HG03439 (cell line): ENCODE measurements around the gene CBLN4.

Experiments
- ATAC-seq: cut with Tn5 transposase; IDR thresholded peaks from one replicate; pipeline ENCODE4 v1.9.1; 2021; ENCODE audit warnings: mild to moderate bottlenecking, moderate library complexity; ENCODE audit not compliant: unreplicated experiment

The CBLN4 gene

DNA sequence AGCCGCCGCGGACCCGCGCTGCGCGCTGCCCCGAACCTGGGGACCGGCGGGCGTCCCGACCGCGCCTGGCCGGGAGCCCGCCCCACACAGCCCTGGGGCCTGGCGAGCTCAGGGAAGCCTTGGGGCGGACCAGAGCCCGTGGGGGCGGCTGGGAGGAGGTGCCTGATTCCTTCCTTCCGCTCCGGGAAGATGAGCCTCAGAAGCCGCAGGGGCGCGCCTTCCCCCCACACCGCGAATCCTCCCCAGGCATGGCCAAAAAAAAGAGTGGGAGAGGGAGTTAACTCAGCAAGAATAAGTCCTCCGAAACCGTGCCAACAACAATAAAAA lies at the start of gene CBLN4:
Gene CBLN4, minus strand, starts transcription at position 131 of the 327 bp plus-strand sequence. CDS start 1,348 bp downstream, outside the sequence.
- ATAC-seq: no peak

- ATAC-seq: no peak
These were observed 37.9 kb upstream of the CBLN4 start for GRCh38 chr20:56043227-56043626.

DNA sequence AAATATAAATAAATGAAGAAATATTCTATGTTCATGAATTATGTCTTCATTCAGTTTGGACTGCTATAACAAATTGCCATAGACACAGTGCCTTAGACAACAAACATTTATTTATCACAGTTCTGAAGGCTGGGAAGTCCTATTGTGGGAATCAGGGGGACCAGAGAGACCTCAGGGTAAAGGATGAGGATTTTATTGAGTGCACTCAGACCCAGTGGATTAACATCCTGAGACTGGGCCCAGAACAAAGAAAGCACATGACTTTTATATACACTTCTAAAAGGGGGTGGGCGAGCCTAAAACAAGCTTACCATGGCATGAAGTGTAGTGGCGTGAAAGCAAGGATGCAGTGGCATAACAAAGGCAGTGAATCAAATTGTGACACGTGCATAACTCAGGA lies 26.9 kb upstream of the CBLN4 start:
- ATAC-seq: no peak

DNA sequence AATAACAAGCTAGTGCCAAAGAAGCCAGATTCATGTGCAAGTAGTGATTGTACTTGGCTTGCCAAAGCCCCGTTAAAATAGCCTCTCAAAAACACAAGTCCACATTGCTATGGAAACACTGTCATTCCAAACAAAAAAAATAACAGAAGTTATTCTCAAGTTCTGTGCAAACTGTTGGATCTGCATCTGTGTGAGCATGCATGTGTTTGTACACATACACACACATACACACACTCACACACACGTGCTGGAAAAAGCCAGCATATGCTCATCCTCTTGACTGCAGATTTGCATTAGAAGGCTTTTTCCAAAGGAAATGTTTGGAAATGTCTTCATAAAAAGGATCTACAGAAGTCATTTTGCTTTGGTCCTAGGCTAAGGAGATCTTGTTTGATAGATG lies 13.4 kb upstream of the CBLN4 start:
- ATAC-seq: no peak

DNA sequence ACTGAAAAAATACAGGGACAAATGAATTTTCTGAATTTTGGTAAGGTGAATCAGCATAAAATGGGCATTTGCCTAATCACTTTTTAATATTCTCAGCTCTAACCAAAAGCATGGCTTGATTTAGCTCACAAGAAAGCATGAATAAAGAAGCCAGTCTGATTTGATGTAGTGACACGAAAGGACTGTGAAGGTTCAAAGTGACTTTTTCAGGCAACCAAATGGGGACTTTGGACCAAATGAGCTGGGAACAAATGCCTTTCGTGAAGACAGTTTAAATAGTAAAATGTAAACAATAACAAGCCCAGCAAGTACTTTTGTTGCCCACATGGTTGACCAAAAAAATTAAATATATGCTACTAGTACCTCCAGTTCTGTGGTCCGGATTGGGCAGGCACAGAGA lies 12.9 kb upstream of the CBLN4 start:
- ATAC-seq: no peak

DNA sequence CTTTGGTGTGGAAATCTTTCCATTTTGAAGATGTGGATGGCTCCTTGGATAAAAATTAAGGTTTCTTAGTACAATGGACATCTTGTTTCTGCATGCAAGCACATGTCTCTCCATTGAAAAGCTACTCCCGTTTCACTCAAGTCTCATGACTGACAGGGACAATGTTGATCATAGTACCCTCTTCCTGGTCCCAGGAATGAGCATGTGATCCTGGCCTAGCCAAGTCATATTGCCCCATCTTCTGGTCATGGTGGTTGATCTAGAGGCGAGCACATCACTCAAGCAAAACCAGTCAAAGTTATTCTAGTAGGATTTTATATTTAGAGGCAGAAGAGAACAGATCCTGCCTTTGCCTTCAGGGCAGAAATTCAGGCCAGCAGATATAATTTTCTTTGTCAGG lies 12.2 kb upstream of the CBLN4 start:
- ATAC-seq: no peak

GRCh38 chr20:56014998-56015397 lies 9.7 kb upstream of the CBLN4 start:
- no peak for ATAC-seq

DNA sequence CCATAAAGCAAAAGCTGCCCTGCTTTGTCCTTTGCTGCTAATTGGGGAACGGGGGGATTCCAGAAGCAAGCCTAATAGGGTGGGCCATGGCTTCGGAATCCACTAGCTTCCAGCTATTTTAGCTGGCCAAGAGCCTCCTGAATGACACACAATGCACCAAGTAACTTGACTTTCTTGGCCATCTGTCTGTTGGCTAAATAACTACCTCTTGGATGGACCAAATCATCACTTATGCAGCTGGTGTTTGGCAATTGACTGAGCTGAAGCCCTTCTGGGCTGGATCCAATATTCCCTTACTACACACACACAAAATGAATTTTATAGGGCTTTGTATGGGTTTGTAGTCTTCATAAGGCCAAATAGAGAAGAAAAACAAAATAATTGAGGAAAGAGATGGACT lies 8.8 kb upstream of the CBLN4 start:
- ATAC-seq: no peak

DNA sequence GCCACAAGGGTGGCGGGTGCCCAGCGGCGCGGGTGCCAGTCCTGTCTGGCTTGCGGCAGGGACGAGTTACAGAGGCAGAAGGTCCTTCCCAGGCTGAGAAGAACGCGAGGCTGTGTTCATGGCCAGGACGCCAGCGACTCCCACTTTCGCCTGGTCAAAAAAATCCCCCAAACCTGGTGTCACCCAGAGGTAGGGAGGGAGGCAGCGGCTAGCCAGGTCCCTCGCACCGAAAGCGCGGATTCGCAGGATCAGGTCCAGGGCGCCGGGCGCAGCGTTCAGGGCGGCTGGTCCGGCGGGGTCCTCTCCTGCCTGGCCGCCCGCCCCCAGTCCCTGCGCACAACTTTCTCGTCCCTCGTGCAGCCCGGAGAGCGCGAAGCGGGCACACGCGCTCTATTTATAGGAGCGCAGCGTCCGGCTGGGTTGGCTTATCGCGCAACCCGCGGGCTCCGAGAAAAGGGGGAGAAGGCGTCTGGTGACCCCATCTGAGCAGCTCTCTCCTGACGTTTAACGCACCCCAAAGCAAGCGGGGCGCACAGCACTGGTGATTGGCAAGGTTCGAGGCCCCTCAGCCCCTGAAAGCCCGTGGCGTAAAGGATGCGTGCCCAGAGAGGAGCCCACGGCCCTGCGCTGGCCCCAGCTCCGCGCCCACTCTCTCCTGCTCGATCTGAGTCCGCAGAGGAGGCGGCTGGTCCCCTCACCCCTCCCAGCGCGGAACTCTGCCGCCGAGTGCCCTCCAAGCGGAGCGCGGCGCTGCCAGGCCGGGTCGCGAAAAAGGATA lies 519 bp downstream of the CBLN4 start:
- ATAC-seq: no peak

GRCh38 chr20:56004007-56004406 lies 1.3 kb downstream of the CBLN4 start:
- no peak for ATAC-seq

DNA sequence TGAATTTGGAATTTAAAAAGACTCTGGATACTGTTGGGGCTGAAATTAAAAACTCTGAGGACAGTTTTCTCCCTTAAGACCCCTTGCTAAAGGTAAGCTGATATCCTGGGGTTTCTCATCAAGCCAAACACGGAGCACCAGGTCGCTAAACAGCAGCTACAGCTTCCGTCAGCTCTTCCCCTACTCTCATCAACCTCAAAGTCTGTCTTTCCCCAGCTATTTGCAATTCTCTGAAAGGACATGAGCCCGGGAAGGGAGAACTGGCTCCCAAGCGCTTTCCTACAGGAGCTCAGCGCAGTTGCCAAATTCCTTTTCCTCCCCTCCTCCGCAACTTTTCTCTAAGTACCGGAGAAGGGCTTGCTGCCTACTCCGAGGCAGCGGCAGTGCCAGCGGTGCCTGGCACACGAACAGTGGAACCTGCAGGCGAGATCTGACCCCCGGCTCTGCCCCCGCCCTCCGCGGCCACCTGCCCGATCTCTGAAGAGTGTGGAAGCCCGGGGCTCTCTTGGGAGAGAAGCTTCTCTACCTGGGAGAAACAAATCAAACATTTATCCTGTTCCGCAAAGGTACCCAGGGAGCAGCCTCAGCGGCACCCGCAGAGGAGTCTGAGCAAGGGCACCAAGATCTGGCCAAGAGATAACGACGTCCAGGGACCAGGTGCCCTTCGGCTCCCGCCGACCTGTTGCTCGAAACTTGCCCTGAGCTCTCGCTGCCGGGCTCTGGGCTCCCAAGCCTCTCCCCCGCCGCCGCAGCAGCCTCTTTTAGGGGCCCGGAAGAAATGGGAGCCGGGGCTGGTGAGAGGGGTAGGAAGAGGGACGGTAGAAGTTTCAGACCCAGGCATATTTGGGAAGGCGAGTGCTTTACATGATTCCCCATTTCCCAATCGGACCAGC lies 2.2 kb downstream of the CBLN4 start:
- ATAC-seq: no peak

DNA sequence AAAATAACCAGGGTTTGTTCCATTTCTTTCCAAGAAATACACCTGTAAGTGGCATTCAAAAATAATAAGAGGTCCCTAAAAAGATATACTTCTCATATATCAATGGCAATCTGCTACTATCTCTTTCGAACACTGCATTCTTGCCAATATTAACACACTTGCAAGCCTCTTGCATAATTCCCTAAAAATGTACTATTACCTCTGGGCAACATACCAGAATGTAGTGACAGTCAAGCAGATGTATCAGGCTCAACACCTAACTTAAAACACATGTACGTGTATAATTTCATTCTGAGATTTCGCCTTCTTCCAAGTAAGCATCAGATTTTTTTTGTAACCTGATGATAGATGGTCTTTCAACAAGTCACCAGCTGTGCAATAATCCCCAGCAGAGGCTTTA lies 3.4 kb downstream of the CBLN4 start:
- no peak for ATAC-seq

GRCh38 chr20:56001106-56001785 lies 4.1 kb downstream of the CBLN4 start:
- no peak for ATAC-seq

GRCh38 chr20:55978550-55978949 lies 26.8 kb downstream of the CBLN4 start:
- no peak for ATAC-seq

- no peak for ATAC-seq
These were observed 27.4 kb downstream of the CBLN4 start for GRCh38 chr20:55977690-55978459.

DNA sequence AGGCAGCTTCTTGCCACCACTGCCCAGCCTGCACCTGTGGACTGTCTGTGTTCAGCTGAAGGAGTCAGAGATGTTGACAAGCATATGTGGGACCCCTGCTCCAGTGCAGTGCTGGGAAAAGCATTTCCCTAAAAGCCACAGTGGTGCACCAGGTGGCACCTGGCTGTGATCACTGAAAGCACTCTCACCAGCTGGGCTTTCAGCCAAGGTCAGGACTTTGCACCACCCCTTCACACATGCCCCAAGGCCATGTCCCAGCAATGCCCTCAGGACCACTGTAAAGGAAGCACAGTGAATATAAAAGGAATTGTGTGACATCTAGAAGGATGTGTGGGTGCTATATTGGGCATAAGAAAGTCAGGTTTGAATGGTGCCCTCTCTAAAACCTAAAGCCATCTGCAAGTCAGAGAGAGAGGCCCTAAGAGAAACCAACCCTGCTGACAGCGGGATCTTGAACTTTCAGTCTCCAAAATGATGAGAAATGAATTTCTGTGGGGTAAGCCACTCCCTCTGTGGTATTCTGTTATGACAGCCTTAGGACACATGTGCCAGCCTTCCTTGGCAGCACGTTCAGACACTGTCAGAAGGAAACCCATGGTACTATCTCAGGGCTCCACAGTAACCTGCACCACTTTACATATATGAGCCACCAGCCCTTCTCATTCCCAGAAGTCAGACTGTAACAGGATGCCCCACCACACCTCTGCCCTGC lies 30.7 kb downstream of the CBLN4 start:
- ATAC-seq: no peak

DNA sequence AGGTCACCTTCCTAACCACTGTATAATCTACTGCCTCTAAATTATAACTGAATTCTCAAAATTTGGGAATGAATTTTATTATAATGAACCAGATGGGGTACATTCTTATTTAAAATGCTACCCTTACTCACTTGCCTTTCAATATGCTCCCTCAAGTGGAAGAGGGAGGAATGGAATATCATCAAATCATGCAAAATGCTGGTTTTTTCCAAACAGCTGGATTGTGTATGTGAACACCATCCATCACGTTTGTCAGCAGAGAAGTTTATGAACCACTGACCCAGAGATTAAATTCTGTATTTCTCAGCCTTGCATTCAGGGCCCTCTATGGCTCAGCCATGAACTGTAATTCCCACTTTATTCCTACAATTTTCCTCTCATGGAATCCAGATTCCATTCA lies 40.5 kb downstream of the CBLN4 start:
- no peak for ATAC-seq

- ATAC-seq: no peak
These were observed 43.7 kb downstream of the CBLN4 start for GRCh38 chr20:55961376-55962330.

- ATAC-seq: no peak
These were observed 52.1 kb downstream of the CBLN4 start for GRCh38 chr20:55953201-55953600.
